ENCODE data around the gene MSRB3.
"Not testable (repeated sequence)": the region's sequence is repeated elsewhere in the genome, so short reads cannot be mapped to it uniquely, and the experiment has no call there.

The MSRB3 gene

DNA sequence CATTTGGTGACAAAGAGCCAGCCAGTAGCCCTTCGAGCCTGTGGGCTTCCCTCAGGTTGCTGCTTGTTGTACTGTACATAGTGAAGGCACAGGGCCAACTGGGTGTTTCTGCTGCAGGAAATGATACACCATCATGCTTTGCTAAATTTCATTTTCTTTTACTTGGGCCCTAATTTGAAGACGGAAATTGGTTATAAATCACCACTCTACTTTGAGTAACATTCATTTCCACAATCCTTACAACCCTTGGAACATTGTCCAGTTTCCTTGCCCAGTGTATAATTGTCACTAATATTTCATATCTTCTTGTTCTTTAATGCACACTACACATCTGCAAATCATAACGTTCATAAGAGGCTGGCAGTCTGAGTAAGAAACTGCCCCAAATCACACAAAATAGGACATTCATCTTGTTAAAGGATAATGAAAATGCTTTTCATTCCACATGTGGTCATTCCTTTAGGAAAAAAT, 30.2 kb downstream of the MSRB3 start:
- Histone ChIP-seq H3K4me1 (ENCODE audit: control insufficient read depth in 1 of 2, insufficient read depth in 2 of 2, low read length in 2 of 2) (peaks cover 0 to 39% of the 10 kb centered on the region in 2 donors), H3K27ac (ENCODE audit: low read length) (no peak overlapping the region), H3K4me3 (ENCODE audit: low read depth in 1 of 2, low read length in 2 of 2) (no peak overlapping the region)

DNA sequence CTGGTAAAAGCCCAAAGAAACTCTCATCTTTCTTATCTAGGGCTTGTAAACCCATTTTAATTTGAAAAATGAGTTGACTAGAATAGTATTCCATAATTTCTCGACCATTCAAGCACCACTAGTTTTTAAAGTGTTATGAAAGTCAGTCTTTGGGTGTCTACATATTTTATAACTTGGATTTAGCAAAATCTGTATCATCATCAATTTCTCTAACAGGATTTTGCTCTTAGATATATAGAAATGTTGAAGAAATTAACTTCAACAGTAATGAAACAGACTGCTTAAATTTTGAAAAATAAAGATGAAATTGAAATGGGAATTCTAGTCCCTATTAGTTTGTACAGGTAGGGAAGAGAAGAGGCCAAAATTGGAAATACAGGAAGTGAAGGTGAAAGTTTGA, 32.8 kb downstream of the MSRB3 start:
- H3K27me3 ChIP-seq (ENCODE audit: low read depth, low read length) = no peaks in the 10 kb centered on the region
- H3K36me3 ChIP-seq (ENCODE audit: control insufficient read depth in 1 of 2, insufficient read depth in 2 of 2, low read length in 2 of 2) = no peaks in the 10 kb centered on the region
- H3K27ac ChIP-seq (ENCODE audit: low read length) = no peak overlapping the region
- no peak overlapping the region for H3K4me3 ChIP-seq (ENCODE audit: low read depth in 1 of 2, low read length in 2 of 2)
- no peaks in the 10 kb centered on the region for H3K9me3 ChIP-seq (ENCODE audit: control insufficient read depth in 1 of 2, low read length in 2 of 2)
- peaks cover 0 to 34% of the 10 kb centered on the region in 2 donors for H3K4me1 ChIP-seq (ENCODE audit: control insufficient read depth in 1 of 2, insufficient read depth in 2 of 2, low read length in 2 of 2)

More for the DNA sequence above, 30.2 kb downstream of the MSRB3 start:
- no peaks in the 10 kb centered on the region for H3K9me3 ChIP-seq (ENCODE audit: control insufficient read depth in 1 of 2, low read length in 2 of 2)
- H3K27me3 ChIP-seq (ENCODE audit: low read depth, low read length) = no peaks in the 10 kb centered on the region
- no peaks in the 10 kb centered on the region for H3K36me3 ChIP-seq (ENCODE audit: control insufficient read depth in 1 of 2, insufficient read depth in 2 of 2, low read length in 2 of 2)

GRCh38 chr12:65313719-65314317, 35.3 kb downstream of the MSRB3 start:
- Histone ChIP-seq H3K9me3 (ENCODE audit: control insufficient read depth in 1 of 2, low read length in 2 of 2) (no peaks in the 10 kb centered on the region), H3K36me3 (ENCODE audit: control insufficient read depth in 1 of 2, insufficient read depth in 2 of 2, low read length in 2 of 2) (peaks cover 0 to 3% of the 10 kb centered on the region in 2 donors), H3K27me3 (ENCODE audit: low read depth, low read length) (no peaks in the 10 kb centered on the region), H3K4me1 (ENCODE audit: control insufficient read depth in 1 of 2, insufficient read depth in 2 of 2, low read length in 2 of 2) (peaks cover 0 to 14% of the 10 kb centered on the region in 2 donors), H3K27ac (ENCODE audit: low read length) (no peak overlapping the region), H3K4me3 (ENCODE audit: low read depth in 1 of 2, low read length in 2 of 2) (no peak overlapping the region)

- not testable (repeated sequence) for H3K4me3 ChIP-seq (ENCODE audit: low read depth in 1 of 2, low read length in 2 of 2); H3K9me3 ChIP-seq (ENCODE audit: control insufficient read depth in 1 of 2, low read length in 2 of 2); H3K36me3 ChIP-seq (ENCODE audit: control insufficient read depth in 1 of 2, insufficient read depth in 2 of 2, low read length in 2 of 2); H3K27ac ChIP-seq (ENCODE audit: low read length); H3K4me1 ChIP-seq (ENCODE audit: control insufficient read depth in 1 of 2, insufficient read depth in 2 of 2, low read length in 2 of 2); H3K27me3 ChIP-seq (ENCODE audit: low read depth, low read length)
These were observed 36.8 kb downstream of the MSRB3 start for GRCh38 chr12:65315238-65315637.

GRCh38 chr12:65318186-65318685, 39.8 kb downstream of the MSRB3 start:
- no peak overlapping the region for H3K27ac ChIP-seq (ENCODE audit: low read length)
- no peaks in the 10 kb centered on the region for H3K27me3 ChIP-seq (ENCODE audit: low read depth, low read length)
- H3K4me1 ChIP-seq (ENCODE audit: control insufficient read depth in 1 of 2, insufficient read depth in 2 of 2, low read length in 2 of 2) = peaks cover 0 to 14% of the 10 kb centered on the region in 2 donors
- H3K36me3 ChIP-seq (ENCODE audit: control insufficient read depth in 1 of 2, insufficient read depth in 2 of 2, low read length in 2 of 2) = peaks cover 0 to 3% of the 10 kb centered on the region in 2 donors
- H3K9me3 ChIP-seq (ENCODE audit: control insufficient read depth in 1 of 2, low read length in 2 of 2) = no peaks in the 10 kb centered on the region
- no peak overlapping the region for H3K4me3 ChIP-seq (ENCODE audit: low read depth in 1 of 2, low read length in 2 of 2)

GRCh38 chr12:65319688-65320200, 41.3 kb downstream of the MSRB3 start:
- peaks cover 0 to 21% of the 10 kb centered on the region in 2 donors for H3K4me1 ChIP-seq (ENCODE audit: control insufficient read depth in 1 of 2, insufficient read depth in 2 of 2, low read length in 2 of 2)
- no peaks in the 10 kb centered on the region for H3K27me3 ChIP-seq (ENCODE audit: low read depth, low read length)
- no peak overlapping the region for H3K4me3 ChIP-seq (ENCODE audit: low read depth in 1 of 2, low read length in 2 of 2)
- H3K9me3 ChIP-seq (ENCODE audit: control insufficient read depth in 1 of 2, low read length in 2 of 2) = no peaks in the 10 kb centered on the region
- H3K36me3 ChIP-seq (ENCODE audit: control insufficient read depth in 1 of 2, insufficient read depth in 2 of 2, low read length in 2 of 2) = peaks cover 0 to 3% of the 10 kb centered on the region in 2 donors
- H3K27ac ChIP-seq (ENCODE audit: low read length) = no peak overlapping the region

GRCh38 chr12:65323070-65323469, 44.6 kb downstream of the MSRB3 start:
- Histone ChIP-seq H3K27ac (ENCODE audit: low read length) (no peak overlapping the region), H3K4me1 (ENCODE audit: control insufficient read depth in 1 of 2, insufficient read depth in 2 of 2, low read length in 2 of 2) (peaks cover 0 to 38% of the 10 kb centered on the region in 2 donors), H3K27me3 (ENCODE audit: low read depth, low read length) (no peaks in the 10 kb centered on the region), H3K36me3 (ENCODE audit: control insufficient read depth in 1 of 2, insufficient read depth in 2 of 2, low read length in 2 of 2) (no peaks in the 10 kb centered on the region), H3K9me3 (ENCODE audit: control insufficient read depth in 1 of 2, low read length in 2 of 2) (no peaks in the 10 kb centered on the region), H3K4me3 (ENCODE audit: low read depth in 1 of 2, low read length in 2 of 2) (no peak overlapping the region)

GRCh38 chr12:65324056-65324455, 45.6 kb downstream of the MSRB3 start:
- no peaks in the 10 kb centered on the region for H3K36me3 ChIP-seq (ENCODE audit: control insufficient read depth in 1 of 2, insufficient read depth in 2 of 2, low read length in 2 of 2)
- no peaks in the 10 kb centered on the region for H3K9me3 ChIP-seq (ENCODE audit: control insufficient read depth in 1 of 2, low read length in 2 of 2)
- peaks cover 0 to 38% of the 10 kb centered on the region in 2 donors for H3K4me1 ChIP-seq (ENCODE audit: control insufficient read depth in 1 of 2, insufficient read depth in 2 of 2, low read length in 2 of 2)

DNA sequence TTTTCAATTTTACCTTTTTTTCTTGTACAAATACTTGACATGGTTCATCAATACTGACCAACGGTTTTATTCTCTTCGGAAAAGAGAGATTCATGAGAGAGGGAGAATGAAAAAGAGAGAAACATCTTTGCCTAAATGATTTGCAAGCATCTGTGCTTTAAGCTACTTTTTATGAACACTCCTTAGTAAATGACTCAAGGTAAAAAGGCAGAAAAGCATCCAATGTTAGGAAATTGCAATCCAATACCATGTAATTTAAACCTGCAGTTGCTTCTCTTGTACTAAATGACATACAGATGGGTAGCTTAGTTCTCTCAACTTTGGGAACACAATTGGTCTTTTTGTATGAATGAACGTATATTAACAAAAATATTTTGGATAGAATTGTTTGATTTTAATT, 46.1 kb downstream of the MSRB3 start:
- Histone ChIP-seq H3K27ac (ENCODE audit: low read length) (no peak overlapping the region), H3K9me3 (ENCODE audit: control insufficient read depth in 1 of 2, low read length in 2 of 2) (no peaks in the 10 kb centered on the region), H3K4me1 (ENCODE audit: control insufficient read depth in 1 of 2, insufficient read depth in 2 of 2, low read length in 2 of 2) (peaks cover 0 to 38% of the 10 kb centered on the region in 2 donors), H3K4me3 (ENCODE audit: low read depth in 1 of 2, low read length in 2 of 2) (no peak overlapping the region), H3K36me3 (ENCODE audit: control insufficient read depth in 1 of 2, insufficient read depth in 2 of 2, low read length in 2 of 2) (no peaks in the 10 kb centered on the region), H3K27me3 (ENCODE audit: low read depth, low read length) (no peaks in the 10 kb centered on the region)

More at GRCh38 chr12:65324056-65324455, 45.6 kb downstream of the MSRB3 start:
- Histone ChIP-seq H3K4me3 (ENCODE audit: low read depth in 1 of 2, low read length in 2 of 2) (no peak overlapping the region), H3K27me3 (ENCODE audit: low read depth, low read length) (no peaks in the 10 kb centered on the region), H3K27ac (ENCODE audit: low read length) (no peak overlapping the region)

DNA sequence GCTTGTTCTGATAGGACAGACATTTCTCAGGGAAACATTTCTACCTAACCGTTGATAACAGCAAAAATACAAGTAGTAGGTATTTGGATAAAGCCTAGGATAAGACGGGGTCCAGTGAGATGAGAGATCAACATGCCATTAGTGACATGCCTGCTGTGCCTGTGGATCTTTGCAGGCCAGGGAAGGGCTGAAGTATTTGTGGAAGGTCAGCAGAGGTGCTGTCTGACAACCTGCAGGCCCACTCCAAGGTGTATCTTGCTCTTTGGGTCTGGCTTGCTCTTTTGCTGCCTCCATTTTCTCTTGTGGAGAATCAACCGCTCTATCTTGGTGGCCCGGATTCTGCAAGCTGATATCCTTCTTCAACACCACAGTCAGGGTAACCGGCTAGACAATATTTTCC, 46.7 kb downstream of the MSRB3 start:
- Histone ChIP-seq H3K9me3 (ENCODE audit: control insufficient read depth in 1 of 2, low read length in 2 of 2) (no peaks in the 10 kb centered on the region), H3K4me1 (ENCODE audit: control insufficient read depth in 1 of 2, insufficient read depth in 2 of 2, low read length in 2 of 2) (peaks cover 0 to 38% of the 10 kb centered on the region in 2 donors), H3K27me3 (ENCODE audit: low read depth, low read length) (no peaks in the 10 kb centered on the region), H3K27ac (ENCODE audit: low read length) (no peak overlapping the region), H3K4me3 (ENCODE audit: low read depth in 1 of 2, low read length in 2 of 2) (no peak overlapping the region), H3K36me3 (ENCODE audit: control insufficient read depth in 1 of 2, insufficient read depth in 2 of 2, low read length in 2 of 2) (no peaks in the 10 kb centered on the region)

- peaks cover 0 to 9% of the 10 kb centered on the region in 2 donors for H3K36me3 ChIP-seq (ENCODE audit: control insufficient read depth in 1 of 2, insufficient read depth in 2 of 2, low read length in 2 of 2)
- H3K9me3 ChIP-seq (ENCODE audit: control insufficient read depth in 1 of 2, low read length in 2 of 2) = no peaks in the 10 kb centered on the region
- no peak overlapping the region for H3K4me3 ChIP-seq (ENCODE audit: low read depth in 1 of 2, low read length in 2 of 2)
- no peaks in the 10 kb centered on the region for H3K27me3 ChIP-seq (ENCODE audit: low read depth, low read length)
- H3K4me1 ChIP-seq (ENCODE audit: control insufficient read depth in 1 of 2, insufficient read depth in 2 of 2, low read length in 2 of 2) = peaks cover 0 to 30% of the 10 kb centered on the region in 2 donors
- H3K27ac ChIP-seq (ENCODE audit: low read length) = no peak overlapping the region
These were observed 48.1 kb downstream of the MSRB3 start for GRCh38 chr12:65326616-65327015.
